HFFc6 (cell line): ENCODE measurements around the gene PDLIM7. TPM values are rescaled to one million over a fixed set of nuclear protein-coding genes. Genes with fewer than 3 reads are reported as not detected.

Source experiments
- DNase-seq: peaks from one replicate; pipeline ENCODE4 v3.0.0-alpha.2; 2018
- H3K27ac Mint-ChIP-seq: 2 replicates; pipeline ENCODE4 v1.8.0; 2020; ENCODE audit warnings: mild to moderate bottlenecking, mixed read lengths
- H3K27me3 Mint-ChIP-seq: 2 replicates; pipeline ENCODE4 v1.8.0; 2021; ENCODE audit warnings: mild to moderate bottlenecking, moderate library complexity, mixed read lengths; ENCODE audit not compliant: insufficient read depth
- H3K36me3 Mint-ChIP-seq: 2 replicates; pipeline ENCODE4 v1.8.0; 2021; ENCODE audit warnings: low read depth, mixed read lengths
- H3K4me1 Mint-ChIP-seq: 2 replicates; pipeline ENCODE4 v1.8.0; 2020; ENCODE audit warnings: low read depth, mixed read lengths
- H3K4me3 Mint-ChIP-seq: 2 replicates; pipeline ENCODE4 v1.8.0; 2020; ENCODE audit warnings: mild to moderate bottlenecking, moderate library complexity, mixed read lengths
- H3K9me3 Mint-ChIP-seq: 2 replicates; pipeline ENCODE4 v1.8.0; 2020; ENCODE audit warnings: mild to moderate bottlenecking, mixed read lengths
- CTCF ChIP-seq: fragments of 200-600 bp; sonication (generic); IDR thresholded peaks from 2 replicates; pipeline ENCODE4 v1.5.0; 2021; ENCODE audit warnings: antibody characterized with exemption, mild to moderate bottlenecking
- total RNA-seq, 6 experiments: library from RNA; stranded (reverse); fragmentation: NEBNext Ultra II Directional; extraction: Animal tissue kit (Norgen Biotek cat#: 25700); gene quantifications; 2 replicates in 1 of 6; 3 replicates in 5 of 6; pipeline ENCODE4 v1.2.3, GENCODE V29; 2021

PDLIM7 gene
- total RNA-seq, 6 experiments from 2014 or later, result 339 to 353 (median 343) TPM

DNA sequence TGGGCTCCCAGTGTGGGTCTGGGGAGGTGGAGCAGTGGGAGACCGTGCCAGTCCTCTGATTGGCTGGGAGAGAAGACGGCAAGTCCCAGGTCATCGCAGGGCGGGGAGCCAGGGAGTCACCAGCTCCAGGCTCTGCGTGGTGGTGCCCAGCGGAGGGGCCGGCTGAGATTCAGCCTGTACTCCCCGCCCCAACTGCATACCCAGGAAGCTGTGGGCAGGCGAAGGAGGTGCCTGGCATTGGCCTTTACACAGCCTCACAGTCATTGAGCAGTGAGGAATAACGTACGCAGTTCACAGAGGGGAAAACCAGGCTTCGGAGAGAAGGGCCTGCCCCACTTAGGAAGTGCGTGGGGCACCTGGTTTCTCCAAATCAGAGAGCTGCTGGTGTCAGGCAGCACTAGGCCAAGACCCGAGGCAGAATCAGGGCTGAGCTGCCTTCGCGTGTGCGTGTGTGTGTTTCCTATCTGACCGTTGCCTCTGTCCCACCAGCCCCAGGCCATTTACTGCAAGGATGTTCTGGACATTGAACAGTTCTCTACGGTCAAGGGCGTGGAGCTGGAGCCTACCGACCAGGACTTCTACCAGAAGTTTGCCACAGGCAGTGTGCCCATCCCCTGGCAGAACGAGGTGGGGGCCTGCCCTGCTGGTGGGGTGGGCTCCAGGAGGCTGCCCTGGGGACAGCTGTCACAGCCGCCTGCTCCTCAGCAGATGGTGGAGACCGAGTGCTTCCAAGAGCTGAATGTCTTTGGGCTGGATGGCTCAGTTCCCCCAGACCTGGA, 57.0 kb downstream of the PDLIM7 start:
- peaks cover 3% of the 10 kb centered on the region for H3K4me1 Mint-ChIP-seq
- H3K36me3 Mint-ChIP-seq, result peaks cover 19% of the 10 kb centered on the region
- no peak for TF ChIP-seq CTCF
- no peak overlapping the region for H3K27ac Mint-ChIP-seq
- peaks cover 6% of the 10 kb centered on the region for H3K27me3 Mint-ChIP-seq
- DNase-seq, result no peak
- H3K9me3 Mint-ChIP-seq, result no peaks in the 10 kb centered on the region
- no peak overlapping the region for H3K4me3 Mint-ChIP-seq

- DNase-seq, result no peak
- Mint-ChIP-seq H3K27ac (no peak overlapping the region), H3K9me3 (no peaks in the 10 kb centered on the region), H3K4me3 (no peak overlapping the region), H3K27me3 (peaks cover 3% of the 10 kb centered on the region), H3K36me3 (peaks cover 19% of the 10 kb centered on the region), H3K4me1 (no peaks in the 10 kb centered on the region; the same call in 1 of the 2 replicates)
- TF ChIP-seq CTCF, result no peak
These were observed 57.8 kb downstream of the PDLIM7 start for GRCh38 chr5:177439518-177440053.

- DNase-seq, result no peak
- no peaks in the 10 kb centered on the region for H3K4me1 Mint-ChIP-seq
- H3K27ac Mint-ChIP-seq, result no peak overlapping the region
- no peak for TF ChIP-seq CTCF
- no peaks in the 10 kb centered on the region; the same call in none of the 2 replicates for H3K27me3 Mint-ChIP-seq
- H3K4me3 Mint-ChIP-seq, result no peak overlapping the region
- peaks cover 19% of the 10 kb centered on the region for H3K36me3 Mint-ChIP-seq
- no peaks in the 10 kb centered on the region for H3K9me3 Mint-ChIP-seq
These were observed 58.9 kb downstream of the PDLIM7 start for GRCh38 chr5:177438468-177438867.

GRCh38 chr5:177437623-177438022, 59.8 kb downstream of the PDLIM7 start:
- no peaks in the 10 kb centered on the region; the same call in none of the 2 replicates for H3K27me3 Mint-ChIP-seq
- no peak for DNase-seq
- no peak overlapping the region for H3K27ac Mint-ChIP-seq
- H3K4me3 Mint-ChIP-seq, result no peak overlapping the region
- H3K4me1 Mint-ChIP-seq, result no peaks in the 10 kb centered on the region
- peaks cover 19% of the 10 kb centered on the region for H3K36me3 Mint-ChIP-seq
- H3K9me3 Mint-ChIP-seq, result no peaks in the 10 kb centered on the region
- no peak for TF ChIP-seq CTCF

- no peak overlapping the region for H3K4me3 Mint-ChIP-seq
- H3K9me3 Mint-ChIP-seq, result no peaks in the 10 kb centered on the region
- TF ChIP-seq CTCF, result no peak
- DNase-seq, result no peak
- no peak overlapping the region for H3K27ac Mint-ChIP-seq
- H3K4me1 Mint-ChIP-seq, result no peaks in the 10 kb centered on the region
- peaks cover under 1% of the 10 kb centered on the region for H3K27me3 Mint-ChIP-seq
- H3K36me3 Mint-ChIP-seq, result peaks cover 19% of the 10 kb centered on the region
These were observed 61.4 kb downstream of the PDLIM7 start for GRCh38 chr5:177435847-177436536.
